ENCODE data around the gene G3BP1. TPM values are rescaled to one million over a fixed set of nuclear protein-coding genes. Genes with fewer than 3 reads are reported as not detected.

G3BP1 gene
- total and polyA plus RNA-seq, 2 of the 13 experiments (the other 11 are each of a cell fraction or from before 2014, with no cell fraction given): 36.7 to 320 TPM

- TF ChIP-seq CEBPG (CRISPR knock-in tag; IDR thresholded peaks at IDR 0.05): no peak
- TF ChIP-seq HMG20A (CRISPR knock-in tag; IDR thresholded peaks at IDR 0.05; ENCODE audit: borderline replicate concordance): no peak
- TF ChIP-seq ZNF776 (CRISPR knock-in tag; IDR thresholded peaks at IDR 0.05): peak; percentile 75; the same call in 1 of the 2 replicates
- TF ChIP-seq ZNF564 (CRISPR knock-in tag; IDR thresholded peaks at IDR 0.05): no peak
- 0 out of 2 replicates have a peak, but pooled peaks have one; percentile 57 for TF ChIP-seq ZNF275 (CRISPR knock-in tag; IDR thresholded peaks at IDR 0.05; ENCODE audit: borderline replicate concordance)
- peak; percentile 76; the same call in 1 of the 2 replicates for TF ChIP-seq GABPB1 (CRISPR knock-in tag; IDR thresholded peaks at IDR 0.05)
- no peak for TF ChIP-seq SMARCE1 (IDR thresholded peaks at IDR 0.05; ENCODE audit: borderline replicate concordance)
- TF ChIP-seq HDAC2 (CRISPR knock-in tag; IDR thresholded peaks at IDR 0.05): 0 out of 2 replicates have a peak, but pooled peaks have one; percentile 20
- 0 out of 2 replicates have a peak, but pooled peaks have one; percentile 16 for TF ChIP-seq HCFC1 (IDR thresholded peaks at IDR 0.05; ENCODE audit: low read depth, low read length)
- peak; percentile 62; the same call in 1 of the 2 replicates for TF ChIP-seq ZNF329 (CRISPR knock-in tag; IDR thresholded peaks at IDR 0.05; ENCODE audit: low read depth)
- TF ChIP-seq ATF7 (IDR thresholded peaks at IDR 0.05): no peak
- TF ChIP-seq ATF7 (CRISPR knock-in tag; IDR thresholded peaks at IDR 0.05): no peak
- TF ChIP-seq MTF2 (CRISPR knock-in tag; IDR thresholded peaks at IDR 0.05; ENCODE audit: borderline replicate concordance): peak; percentile 87; the same call in 1 of the 2 replicates
- peak; percentile 58; the same call in 1 of the 2 replicates for TF ChIP-seq ETV6 (CRISPR knock-in tag; conservative IDR thresholded peaks at IDR 0.05)
- peak; percentile 84 for TF ChIP-seq POLR2AphosphoS5 (IDR thresholded peaks at IDR 0.05; ENCODE audit: low read depth, low read length)
- peak; percentile 83; the same call in 1 of the 2 replicates for TF ChIP-seq KDM2A (CRISPR knock-in tag; IDR thresholded peaks at IDR 0.05; ENCODE audit: borderline replicate concordance, low read depth)
- no peak for TF ChIP-seq ZNF513 (CRISPR knock-in tag; conservative IDR thresholded peaks at IDR 0.05)
- peak; percentile 84 for TF ChIP-seq PHF8 (CRISPR knock-in tag; IDR thresholded peaks at IDR 0.05)
- TF ChIP-seq GTF3A (CRISPR knock-in tag; conservative IDR thresholded peaks at IDR 0.05): 0 out of 2 replicates have a peak, but pooled peaks have one; percentile 41
- TF ChIP-seq ZNF530 (CRISPR knock-in tag; IDR thresholded peaks at IDR 0.05; ENCODE audit: low read depth): no peak
- TF ChIP-seq, protein P1, sequence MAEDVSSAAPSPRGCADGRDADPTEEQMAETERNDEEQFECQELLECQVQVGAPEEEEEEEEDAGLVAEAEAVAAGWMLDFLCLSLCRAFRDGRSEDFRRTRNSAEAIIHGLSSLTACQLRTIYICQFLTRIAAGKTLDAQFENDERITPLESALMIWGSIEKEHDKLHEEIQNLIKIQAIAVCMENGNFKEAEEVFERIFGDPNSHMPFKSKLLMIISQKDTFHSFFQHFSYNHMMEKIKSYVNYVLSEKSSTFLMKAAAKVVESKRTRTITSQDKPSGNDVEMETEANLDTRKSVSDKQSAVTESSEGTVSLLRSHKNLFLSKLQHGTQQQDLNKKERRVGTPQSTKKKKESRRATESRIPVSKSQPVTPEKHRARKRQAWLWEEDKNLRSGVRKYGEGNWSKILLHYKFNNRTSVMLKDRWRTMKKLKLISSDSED (CRISPR knock-in tag; IDR thresholded peaks at IDR 0.05): no peak
- TF ChIP-seq ZFP90 (CRISPR knock-in tag; IDR thresholded peaks at IDR 0.05; ENCODE audit: borderline replicate concordance): peak; percentile 17; the same call in 1 of the 2 replicates
- TF ChIP-seq MNT (IDR thresholded peaks at IDR 0.05): no peak
- TF ChIP-seq SRSF4 (IDR thresholded peaks at IDR 0.05; ENCODE audit: low read depth, low read length, poor library complexity, severe bottlenecking): no peak
- 0 out of 2 replicates have a peak, but pooled peaks have one; percentile 72 for TF ChIP-seq ZBTB3 (CRISPR knock-in tag; IDR thresholded peaks at IDR 0.05; ENCODE audit: borderline replicate concordance, low read depth)
These were observed 13.1 kb upstream of the G3BP1 start, which contains the start of gene ATOX1 (continued) for GRCh38 chr5:151758430-151759241.

All from HepG2 (cell line).